ENCODE results near the gene TAF11L10.
"Not testable (repeated sequence)": the region's sequence is repeated elsewhere in the genome, so short reads cannot be mapped to it uniquely, and the experiment has no call there.

DNA sequence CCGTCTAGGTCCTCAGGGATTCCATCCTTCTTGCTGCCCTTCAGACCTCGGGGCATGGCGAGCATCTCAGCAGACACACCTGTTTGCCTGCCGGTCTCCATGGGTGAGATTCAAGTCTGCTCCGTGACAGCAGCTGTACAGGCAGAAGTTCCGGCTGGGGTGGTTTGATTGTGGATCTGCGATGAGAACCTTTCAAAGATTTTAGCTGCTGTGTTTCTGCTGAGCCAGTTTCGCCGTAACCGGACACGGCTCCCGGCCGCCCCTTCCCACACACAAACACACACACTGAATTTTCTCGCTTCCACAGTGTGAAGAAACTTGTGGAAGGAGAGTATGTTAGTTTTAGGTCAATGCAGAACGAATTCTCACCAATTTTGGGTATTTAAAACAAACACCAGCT is at the start of gene TAF11L10:
- TF ChIP-seq, protein P1, sequence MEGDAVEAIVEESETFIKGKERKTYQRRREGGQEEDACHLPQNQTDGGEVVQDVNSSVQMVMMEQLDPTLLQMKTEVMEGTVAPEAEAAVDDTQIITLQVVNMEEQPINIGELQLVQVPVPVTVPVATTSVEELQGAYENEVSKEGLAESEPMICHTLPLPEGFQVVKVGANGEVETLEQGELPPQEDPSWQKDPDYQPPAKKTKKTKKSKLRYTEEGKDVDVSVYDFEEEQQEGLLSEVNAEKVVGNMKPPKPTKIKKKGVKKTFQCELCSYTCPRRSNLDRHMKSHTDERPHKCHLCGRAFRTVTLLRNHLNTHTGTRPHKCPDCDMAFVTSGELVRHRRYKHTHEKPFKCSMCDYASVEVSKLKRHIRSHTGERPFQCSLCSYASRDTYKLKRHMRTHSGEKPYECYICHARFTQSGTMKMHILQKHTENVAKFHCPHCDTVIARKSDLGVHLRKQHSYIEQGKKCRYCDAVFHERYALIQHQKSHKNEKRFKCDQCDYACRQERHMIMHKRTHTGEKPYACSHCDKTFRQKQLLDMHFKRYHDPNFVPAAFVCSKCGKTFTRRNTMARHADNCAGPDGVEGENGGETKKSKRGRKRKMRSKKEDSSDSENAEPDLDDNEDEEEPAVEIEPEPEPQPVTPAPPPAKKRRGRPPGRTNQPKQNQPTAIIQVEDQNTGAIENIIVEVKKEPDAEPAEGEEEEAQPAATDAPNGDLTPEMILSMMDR (IDR thresholded peaks at IDR 0.05; ENCODE audit: low read depth, low read length, missing input control), result not testable (repeated sequence)
- not testable (repeated sequence) for TF ChIP-seq SP1 (IDR thresholded peaks at IDR 0.05); FOXA1 (IDR thresholded peaks at IDR 0.05); EGR1 (IDR thresholded peaks at IDR 0.05; ENCODE audit: low read depth in 2 of 2); RXRA (IDR thresholded peaks at IDR 0.05); RAD21 (IDR thresholded peaks at IDR 0.05)
- TF ChIP-seq, protein P2, sequence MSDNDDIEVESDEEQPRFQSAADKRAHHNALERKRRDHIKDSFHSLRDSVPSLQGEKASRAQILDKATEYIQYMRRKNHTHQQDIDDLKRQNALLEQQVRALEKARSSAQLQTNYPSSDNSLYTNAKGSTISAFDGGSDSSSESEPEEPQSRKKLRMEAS (IDR thresholded peaks at IDR 0.05), result not testable (repeated sequence)

Data from liver (tissue), 3 donors.